GM19372 (cell line): Measurements from ENCODE around the gene TAPBPL.
"Not testable (repeated sequence)": the region's sequence is repeated elsewhere in the genome, so short reads cannot be mapped to it uniquely, and the experiment has no call there.

Source experiments
- ATAC-seq: cut with Tn5 transposase; IDR thresholded peaks from one replicate; pipeline ENCODE4 v1.9.1; 2021; ENCODE audit warnings: mild to moderate bottlenecking, low read depth, moderate library complexity; ENCODE audit not compliant: unreplicated experiment

Gene TAPBPL

GRCh38 chr12:6478416-6478815 lies 26.6 kb downstream of the TAPBPL start:
- ATAC-seq = no peak

- ATAC-seq = no peak
Observed at GRCh38 chr12:6488240-6488639, 36.4 kb downstream of the TAPBPL start.

GRCh38 chr12:6489449-6489848 lies 37.6 kb downstream of the TAPBPL start:
- ATAC-seq = no peak

- ATAC-seq = not testable (repeated sequence)
Observed at GRCh38 chr12:6490673-6491072, 38.8 kb downstream of the TAPBPL start.

GRCh38 chr12:6492838-6493496 lies 41.1 kb downstream of the TAPBPL start, which contains the start of gene MRPL51:
TSS of gene MRPL51 (minus strand) at chr12:6493262. CDS start at chr12:6493136, 126 bp downstream.
- ATAC-seq = peak; percentile 61

- ATAC-seq = peak; percentile 91
Observed at GRCh38 chr12:6493497-6494257, 41.8 kb downstream of the TAPBPL start, which contains the start of gene NCAPD2. TSS of gene NCAPD2 (plus strand) at chr12:6494102. CDS start at chr12:6495099, 997 bp downstream.

GRCh38 chr12:6494258-6494743 lies 42.5 kb downstream of the TAPBPL start:
- no peak for ATAC-seq

- ATAC-seq = no peak
Observed at GRCh38 chr12:6494968-6495367, 43.1 kb downstream of the TAPBPL start.

- not testable (repeated sequence) for ATAC-seq
Observed at GRCh38 chr12:6497291-6497690, 45.4 kb downstream of the TAPBPL start.

GRCh38 chr12:6500466-6500865 lies 48.6 kb downstream of the TAPBPL start:
- no peak for ATAC-seq

GRCh38 chr12:6507102-6507998 lies 55.5 kb downstream of the TAPBPL start:
- no peak for ATAC-seq

GRCh38 chr12:6508087-6508486 lies 56.2 kb downstream of the TAPBPL start:
- ATAC-seq = no peak
